CD4-positive, alpha-beta T cell treated with Interleukin-15 for 1 hour (primary cell): ENCODE measurements around the gene SLC16A12.
"Not testable (repeated sequence)": the region's sequence is repeated elsewhere in the genome, so short reads cannot be mapped to it uniquely, and the experiment has no call there.

ENCODE experiments used
- DNase-seq: peaks from one replicate; pipeline ENCODE4 v3.0.0-alpha.2; 2020

Gene SLC16A12

DNA sequence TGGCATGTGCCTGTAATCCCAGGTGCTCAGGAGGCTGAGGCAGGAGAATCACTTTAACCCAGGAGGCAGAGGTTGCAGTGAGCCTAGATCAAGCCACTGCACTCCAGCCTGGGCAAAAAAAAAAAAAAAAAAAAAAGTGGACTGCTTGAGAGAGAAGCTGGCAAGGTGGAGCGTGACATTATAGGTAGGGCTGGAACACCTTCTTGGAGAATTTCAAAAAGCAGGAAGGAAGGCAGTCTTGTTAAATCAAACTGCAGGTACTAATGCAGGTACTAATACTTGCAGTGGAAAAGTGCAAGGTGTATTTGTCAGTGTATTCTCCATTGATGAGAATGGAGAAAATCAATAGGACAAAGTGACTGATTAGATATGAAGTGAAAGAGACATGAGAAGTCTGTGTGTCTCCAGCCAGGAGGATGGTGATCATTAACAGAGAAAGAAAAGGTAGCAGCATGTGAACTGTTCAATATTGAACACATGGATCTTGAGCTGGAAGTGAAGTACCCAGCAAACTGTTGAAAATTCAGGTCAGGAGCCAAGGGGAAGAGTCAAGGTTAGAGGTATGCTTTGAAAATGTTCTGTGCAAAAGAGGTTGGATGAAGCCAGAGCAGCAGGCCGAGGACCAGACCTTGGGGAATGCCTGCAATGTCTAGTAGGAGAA lies 12.6 kb upstream of the SLC16A12 start:
- DNase-seq = no peak

DNA sequence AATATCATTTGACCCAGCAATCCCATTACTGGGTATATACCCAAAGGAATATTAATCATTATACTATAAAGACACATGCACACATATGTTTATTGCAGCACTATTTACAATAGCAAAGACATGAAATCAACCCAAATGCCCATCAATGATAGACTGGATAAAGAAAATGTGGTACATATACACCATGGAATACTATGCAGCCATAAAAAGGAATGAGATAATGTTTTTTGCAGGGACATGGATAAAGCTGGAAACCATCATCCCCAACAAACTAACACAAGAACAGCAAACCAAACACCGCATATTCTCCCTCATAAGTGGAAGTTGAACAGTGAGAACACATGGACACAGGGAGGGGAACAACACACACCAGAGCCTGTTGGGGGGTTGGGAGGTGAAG lies 11.3 kb upstream of the SLC16A12 start:
- not testable (repeated sequence) for DNase-seq

- no peak for DNase-seq
Observed at GRCh38 chr10:89543841-89544240, 8.4 kb upstream of the SLC16A12 start.

GRCh38 chr10:89540420-89540949 lies 5.1 kb upstream of the SLC16A12 start:
- no peak for DNase-seq

- no peak for DNase-seq
Observed at GRCh38 chr10:89537364-89537763, 2.0 kb upstream of the SLC16A12 start.

DNA sequence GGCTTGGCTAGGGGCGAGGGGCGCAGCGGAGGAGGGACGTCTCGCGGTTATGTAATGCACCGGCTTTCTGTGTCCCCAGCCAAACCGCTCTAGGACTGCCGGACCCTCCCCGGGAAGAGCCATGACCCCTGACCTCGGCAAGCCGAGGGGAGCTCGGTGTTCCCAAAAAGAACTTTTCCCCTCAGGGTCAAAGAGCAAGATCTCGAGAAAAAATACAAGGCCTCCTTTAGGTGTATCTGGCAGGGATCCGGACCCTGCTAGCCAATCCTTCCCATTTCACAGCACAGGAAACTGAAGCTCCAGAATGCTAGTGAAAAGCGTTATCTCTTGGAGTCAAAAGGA lies 590 bp upstream of the SLC16A12 start:
- no peak for DNase-seq

DNA sequence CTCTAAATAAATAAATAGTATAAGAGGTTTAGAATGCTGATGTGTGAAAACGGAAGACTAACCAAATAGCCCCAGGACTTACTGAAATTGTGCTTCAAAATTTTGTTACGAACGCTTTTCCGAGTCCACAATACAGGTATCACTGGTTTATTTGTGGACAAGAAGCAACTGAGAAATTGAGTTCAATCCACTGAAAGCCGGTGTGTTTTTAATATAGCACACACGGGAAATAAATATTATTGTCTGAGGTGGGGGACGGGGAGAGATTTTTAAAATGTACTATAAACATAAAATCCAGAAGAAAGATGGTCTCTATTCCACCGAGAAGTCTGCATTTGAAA lies 598 bp downstream of the SLC16A12 start:
- no peak for DNase-seq

DNA sequence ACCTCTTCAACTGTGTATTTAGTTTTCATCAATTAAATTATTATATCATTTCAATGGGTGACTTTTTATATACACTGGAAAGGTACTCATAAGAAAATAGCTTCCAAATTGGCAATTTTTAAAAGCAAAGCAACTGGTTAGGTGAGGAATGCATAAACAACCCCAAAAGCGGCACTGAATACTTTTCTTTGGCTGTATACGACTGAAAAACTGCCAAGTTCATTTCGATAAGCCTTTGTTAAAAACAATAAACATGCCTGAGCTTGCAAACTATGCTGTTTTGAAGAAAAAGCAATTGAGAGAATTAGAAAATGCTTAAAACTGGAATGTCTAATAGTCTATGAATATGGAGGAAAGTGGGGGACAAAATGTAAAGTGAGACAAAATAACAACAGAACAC lies 2.9 kb downstream of the SLC16A12 start:
- no peak for DNase-seq

GRCh38 chr10:89531359-89531758 lies 4.0 kb downstream of the SLC16A12 start:
- DNase-seq = no peak

DNA sequence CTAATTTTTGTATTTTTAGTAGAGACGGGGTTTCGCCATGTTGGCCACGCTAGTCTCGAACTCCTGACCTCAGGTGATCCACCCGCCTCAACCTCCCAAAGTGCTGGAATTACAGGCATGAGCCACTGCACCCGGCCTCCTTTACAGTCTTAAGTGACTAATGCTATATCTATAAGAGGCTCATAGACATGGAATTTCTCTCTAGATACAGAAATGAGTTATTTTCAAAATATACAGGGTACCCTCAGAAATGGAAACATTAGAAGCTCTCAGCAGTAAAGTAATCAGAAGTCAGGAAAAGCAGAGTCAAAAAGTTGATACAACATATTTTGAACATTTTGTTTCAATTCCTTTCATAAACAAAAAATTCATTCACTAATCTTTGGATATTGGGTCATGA lies 5.7 kb downstream of the SLC16A12 start:
- DNase-seq = not testable (repeated sequence)

DNA sequence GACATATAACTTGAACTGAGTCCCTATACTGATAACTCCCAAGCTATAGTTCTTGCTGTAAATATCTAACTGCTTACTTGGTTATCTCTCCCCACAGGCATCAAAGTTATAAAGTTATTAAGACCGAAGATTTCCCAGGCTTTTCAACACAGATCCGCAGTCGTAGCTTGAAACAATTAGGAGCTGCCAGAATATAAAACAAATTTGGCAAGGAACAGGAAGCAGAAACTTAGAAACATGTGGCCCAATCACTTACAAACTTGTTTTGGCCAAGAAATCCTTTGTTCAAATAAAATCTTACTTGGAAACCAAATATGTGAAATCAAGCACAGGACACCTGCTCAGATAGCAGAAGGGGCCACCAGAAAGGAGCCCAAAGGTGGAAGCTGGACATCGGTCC lies 9.0 kb downstream of the SLC16A12 start:
- DNase-seq = no peak

- DNase-seq = no peak
Observed at GRCh38 chr10:89525556-89525955, 9.8 kb downstream of the SLC16A12 start.

GRCh38 chr10:89524279-89524678 lies 11.1 kb downstream of the SLC16A12 start:
- no peak for DNase-seq

DNA sequence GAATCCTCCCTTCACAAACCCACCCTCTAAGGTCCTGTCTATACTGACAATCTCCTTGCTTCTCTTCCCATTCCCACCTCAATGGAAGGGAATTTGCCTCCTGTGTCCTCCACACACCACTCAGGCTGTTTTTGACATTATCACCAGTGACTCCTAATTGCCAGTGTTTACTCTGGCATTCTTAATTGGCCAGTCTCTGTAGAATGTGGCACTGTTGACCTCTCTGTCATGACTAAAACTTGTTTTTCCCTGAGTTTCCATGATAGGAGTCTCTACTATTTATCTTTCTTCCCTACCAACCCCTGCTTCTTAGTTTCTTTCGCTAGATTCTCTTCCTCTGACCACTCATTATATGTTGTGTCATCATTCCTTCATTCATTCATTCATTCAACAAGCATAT lies 12.1 kb downstream of the SLC16A12 start:
- no peak for DNase-seq

DNA sequence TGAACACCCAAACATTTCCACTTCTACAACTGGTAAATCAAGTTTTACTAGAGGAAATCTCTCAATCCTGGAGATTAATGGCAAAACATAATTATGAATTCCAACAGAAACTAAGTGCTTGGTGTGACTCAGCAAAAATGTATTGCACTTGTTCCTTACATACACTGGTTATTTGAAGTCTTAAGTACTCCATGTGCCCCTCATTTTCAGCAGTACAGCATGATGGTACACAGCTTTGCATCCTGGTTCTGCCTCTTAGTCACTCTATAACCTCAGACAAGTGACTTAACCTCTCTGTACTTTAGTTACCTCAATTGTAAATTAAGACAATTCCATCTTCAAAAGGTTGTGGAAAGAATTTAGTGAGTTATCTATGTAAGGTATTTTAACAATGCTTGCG lies 12.9 kb downstream of the SLC16A12 start:
- DNase-seq = no peak

GRCh38 chr10:89521368-89521767 lies 14.0 kb downstream of the SLC16A12 start:
- DNase-seq = no peak

- no peak for DNase-seq
Observed at GRCh38 chr10:89520706-89521105, 14.7 kb downstream of the SLC16A12 start.

GRCh38 chr10:89518876-89519842 lies 16.2 kb downstream of the SLC16A12 start:
- DNase-seq = no peak

- DNase-seq = no peak
Observed at GRCh38 chr10:89518108-89518507, 17.3 kb downstream of the SLC16A12 start.

- DNase-seq = no peak
Observed at GRCh38 chr10:89516149-89516832, 19.1 kb downstream of the SLC16A12 start.

- DNase-seq = no peak
Observed at GRCh38 chr10:89515031-89515841, 20.2 kb downstream of the SLC16A12 start.

- DNase-seq = no peak
Observed at GRCh38 chr10:89513206-89513605, 22.2 kb downstream of the SLC16A12 start.
